HG03342 (cell line): Measurements from ENCODE around the gene RBPMS2.

Experiments used
- ATAC-seq: cut with Tn5 transposase; IDR thresholded peaks from one replicate; pipeline ENCODE4 v1.9.1; 2021; ENCODE audit warnings: mild to moderate bottlenecking, moderate library complexity; ENCODE audit not compliant: unreplicated experiment

RBPMS2 gene

GRCh38 chr15:64696481-64696880, 78.9 kb downstream of the RBPMS2 start:
- ATAC-seq = no peak

GRCh38 chr15:64695561-64695992, 79.8 kb downstream of the RBPMS2 start:
- no peak for ATAC-seq

- no peak for ATAC-seq
These were observed 80.6 kb downstream of the RBPMS2 start for GRCh38 chr15:64694816-64695215.

GRCh38 chr15:64693134-64693533, 82.3 kb downstream of the RBPMS2 start:
- ATAC-seq = no peak

GRCh38 chr15:64691896-64692565, 83.4 kb downstream of the RBPMS2 start:
- ATAC-seq = no peak

- no peak for ATAC-seq
These were observed 84.7 kb downstream of the RBPMS2 start for GRCh38 chr15:64690578-64691296.

GRCh38 chr15:64690008-64690407, 85.4 kb downstream of the RBPMS2 start:
- no peak for ATAC-seq
